ENCODE measurements around the gene PPIL4.
"Not testable (repeated sequence)": the region's sequence is repeated elsewhere in the genome, so short reads cannot be mapped to it uniquely, and the experiment has no call there.

Gene PPIL4

DNA sequence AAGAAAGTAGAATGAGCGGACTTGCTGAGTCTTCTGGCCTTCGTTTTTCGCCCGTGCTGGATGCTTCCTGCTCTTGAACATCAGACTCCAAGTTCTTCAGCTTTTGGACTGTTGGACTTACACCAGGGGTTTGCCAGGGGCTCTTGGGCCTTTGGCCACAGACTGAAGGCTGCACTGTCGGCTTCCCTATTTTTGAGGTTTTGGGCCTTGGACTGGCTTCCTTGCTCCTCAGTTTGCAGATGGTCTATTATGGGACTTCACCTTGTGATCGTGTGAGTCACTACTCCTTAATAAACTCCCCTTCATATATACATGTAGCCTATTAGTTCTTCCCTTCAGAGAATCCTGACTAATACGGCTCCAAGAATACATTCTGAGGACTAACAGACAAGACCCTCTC lies 83.1 kb downstream of the PPIL4 start:
- Histone ChIP-seq H3K27me3 (ENCODE audit: control insufficient read depth in 1 of 2, insufficient read depth in 1 of 2, low read length in 2 of 2) (peaks cover 0 to 15% of the 10 kb centered on the region in 2 experiments), H2BK12ac (ENCODE audit: low read length in 2 of 2) (peak overlapping the region in 1 of 2 experiments; percentile 66)
- not testable (repeated sequence) for H3K4me2 ChIP-seq (ENCODE audit: low read length, poor library complexity, severe bottlenecking); H3K23ac ChIP-seq (ENCODE audit: low read length in 2 of 2); DNase-seq; H3K36me3 ChIP-seq (ENCODE audit: control insufficient read depth in 1 of 2, insufficient read depth in 2 of 2, low read depth in 1 of 2, low read length in 2 of 2); H3K18ac ChIP-seq (ENCODE audit: low read depth in 1 of 2, low read length in 2 of 2); H2AK5ac ChIP-seq (ENCODE audit: low read length, severe bottlenecking); H2BK15ac ChIP-seq (ENCODE audit: low read depth, poor library complexity, severe bottlenecking); H3K4me3 ChIP-seq (ENCODE audit: insufficient read depth in 1 of 2, low read depth in 1 of 2, low read length in 2 of 2); H4K91ac ChIP-seq (ENCODE audit: low read length); H2BK5ac ChIP-seq (ENCODE audit: low read depth, low read length, poor library complexity, severe bottlenecking); H2AFZ ChIP-seq (ENCODE audit: low read depth, low read length); H3K79me1 ChIP-seq (replicated peaks; ENCODE audit: low read length, poor library complexity, severe bottlenecking); H3K4me1 ChIP-seq (ENCODE audit: control insufficient read depth, insufficient read depth, low read depth, low read length); H3K9me3 ChIP-seq (ENCODE audit: control insufficient read depth, low read length); H3K27ac ChIP-seq (ENCODE audit: low read length, poor library complexity, severe bottlenecking); H2BK120ac ChIP-seq (ENCODE audit: low read depth, low read length); H3K9ac ChIP-seq (ENCODE audit: low read length); H3K14ac ChIP-seq (ENCODE audit: low read length in 2 of 2); H4K8ac ChIP-seq (ENCODE audit: low read length); H3K4ac ChIP-seq (ENCODE audit: low read depth in 1 of 2, low read length in 2 of 2)
- 93% methylated on average over 7 of the region's 7 CpGs for WGBS

DNA sequence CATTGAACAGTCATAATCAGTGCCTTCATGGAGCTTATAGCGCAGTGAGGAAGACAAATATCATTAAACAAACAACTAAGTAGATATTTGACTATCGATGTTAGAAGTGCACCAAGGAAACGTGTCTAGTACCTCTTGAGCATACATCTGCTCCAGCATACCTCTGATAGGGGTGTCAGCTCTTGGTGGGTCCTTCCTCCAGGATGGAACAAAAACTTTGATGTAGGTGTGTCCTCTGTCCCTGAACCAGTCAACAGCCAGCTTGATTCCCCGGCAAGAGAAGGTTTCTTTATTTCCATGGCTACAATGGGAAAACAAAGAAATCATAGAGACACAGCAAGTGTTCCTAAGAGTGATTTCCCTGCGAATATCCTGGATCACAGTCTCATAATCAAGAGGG lies 84.2 kb downstream of the PPIL4 start:
- Histone ChIP-seq H3K79me1 (replicated peaks; ENCODE audit: low read length, poor library complexity, severe bottlenecking) (no peaks in the 10 kb centered on the region), H2BK5ac (ENCODE audit: low read depth, low read length, poor library complexity, severe bottlenecking) (no peak overlapping the region), H4K8ac (ENCODE audit: low read length) (no peak overlapping the region), H2AK5ac (ENCODE audit: low read length, severe bottlenecking) (no peak overlapping the region), H2BK120ac (ENCODE audit: low read depth, low read length) (no peak overlapping the region), H2BK15ac (ENCODE audit: low read depth, poor library complexity, severe bottlenecking) (no peak overlapping the region), H2BK12ac (ENCODE audit: low read length in 2 of 2) (no peak overlapping the region), H3K27ac (ENCODE audit: low read length, poor library complexity, severe bottlenecking) (no peak overlapping the region), H4K91ac (ENCODE audit: low read length) (no peak overlapping the region), H3K23ac (ENCODE audit: low read length in 2 of 2) (no peak overlapping the region), H3K4me3 (ENCODE audit: insufficient read depth in 1 of 2, low read depth in 1 of 2, low read length in 2 of 2) (no peak overlapping the region), H3K9ac (ENCODE audit: low read length) (no peak overlapping the region), H3K9me3 (ENCODE audit: control insufficient read depth, low read length) (no peaks in the 10 kb centered on the region), H3K4me1 (ENCODE audit: control insufficient read depth, insufficient read depth, low read depth, low read length) (no peaks in the 10 kb centered on the region), H3K4ac (ENCODE audit: low read depth in 1 of 2, low read length in 2 of 2) (no peak overlapping the region), H3K27me3 (ENCODE audit: control insufficient read depth in 1 of 2, insufficient read depth in 1 of 2, low read length in 2 of 2) (peaks cover 0 to 16% of the 10 kb centered on the region in 2 experiments), H3K36me3 (ENCODE audit: control insufficient read depth in 1 of 2, insufficient read depth in 2 of 2, low read depth in 1 of 2, low read length in 2 of 2) (peaks cover 0 to 2% of the 10 kb centered on the region in 2 experiments), H3K4me2 (ENCODE audit: low read length, poor library complexity, severe bottlenecking) (no peak overlapping the region), H2AFZ (ENCODE audit: low read depth, low read length) (no peak overlapping the region), H3K18ac (ENCODE audit: low read depth in 1 of 2, low read length in 2 of 2) (no peak overlapping the region), H3K14ac (ENCODE audit: low read length in 2 of 2) (no peak overlapping the region)
- 87% methylated on average over 5 of the region's 5 CpGs for WGBS
- no peak for DNase-seq

DNA sequence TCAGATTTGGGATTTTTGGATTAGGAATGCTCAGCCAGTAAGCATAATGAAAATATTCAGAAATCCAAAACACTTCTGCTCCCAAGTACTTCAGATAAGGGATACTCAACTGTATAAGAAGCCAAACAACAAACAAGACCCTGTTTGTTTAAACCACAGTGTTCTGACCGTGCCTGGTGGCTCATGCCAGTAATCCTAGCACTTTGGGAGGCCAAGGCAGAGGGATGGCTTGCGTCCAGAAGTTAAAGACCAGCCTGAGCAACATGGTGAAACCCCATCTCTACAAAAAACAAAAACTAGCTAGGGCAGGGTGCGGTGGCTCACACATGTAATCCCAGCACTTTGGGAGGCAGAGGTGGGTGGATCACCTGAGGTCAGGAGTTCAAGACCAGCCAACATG lies 85.6 kb downstream of the PPIL4 start:
- H2BK120ac ChIP-seq (ENCODE audit: low read depth, low read length); H3K79me1 ChIP-seq (replicated peaks; ENCODE audit: low read length, poor library complexity, severe bottlenecking); H3K4ac ChIP-seq (ENCODE audit: low read depth in 1 of 2, low read length in 2 of 2); DNase-seq; H3K4me3 ChIP-seq (ENCODE audit: insufficient read depth in 1 of 2, low read depth in 1 of 2, low read length in 2 of 2); H3K4me2 ChIP-seq (ENCODE audit: low read length, poor library complexity, severe bottlenecking); H3K23ac ChIP-seq (ENCODE audit: low read length in 2 of 2); H3K36me3 ChIP-seq (ENCODE audit: control insufficient read depth in 1 of 2, insufficient read depth in 2 of 2, low read depth in 1 of 2, low read length in 2 of 2); H2BK12ac ChIP-seq (ENCODE audit: low read length in 2 of 2); H2BK5ac ChIP-seq (ENCODE audit: low read depth, low read length, poor library complexity, severe bottlenecking); H3K9me3 ChIP-seq (ENCODE audit: control insufficient read depth, low read length); H4K91ac ChIP-seq (ENCODE audit: low read length); H2BK15ac ChIP-seq (ENCODE audit: low read depth, poor library complexity, severe bottlenecking); H4K8ac ChIP-seq (ENCODE audit: low read length); H2AK5ac ChIP-seq (ENCODE audit: low read length, severe bottlenecking); H3K27ac ChIP-seq (ENCODE audit: low read length, poor library complexity, severe bottlenecking); H3K14ac ChIP-seq (ENCODE audit: low read length in 2 of 2); H2AFZ ChIP-seq (ENCODE audit: low read depth, low read length); H3K9ac ChIP-seq (ENCODE audit: low read length); H3K18ac ChIP-seq (ENCODE audit: low read depth in 1 of 2, low read length in 2 of 2); H3K4me1 ChIP-seq (ENCODE audit: control insufficient read depth, insufficient read depth, low read depth, low read length): not testable (repeated sequence)
- 72% methylated on average over 2 of the region's 3 CpGs for WGBS
- peaks cover 0 to 11% of the 10 kb centered on the region in 2 experiments for H3K27me3 ChIP-seq (ENCODE audit: control insufficient read depth in 1 of 2, insufficient read depth in 1 of 2, low read length in 2 of 2)

DNA sequence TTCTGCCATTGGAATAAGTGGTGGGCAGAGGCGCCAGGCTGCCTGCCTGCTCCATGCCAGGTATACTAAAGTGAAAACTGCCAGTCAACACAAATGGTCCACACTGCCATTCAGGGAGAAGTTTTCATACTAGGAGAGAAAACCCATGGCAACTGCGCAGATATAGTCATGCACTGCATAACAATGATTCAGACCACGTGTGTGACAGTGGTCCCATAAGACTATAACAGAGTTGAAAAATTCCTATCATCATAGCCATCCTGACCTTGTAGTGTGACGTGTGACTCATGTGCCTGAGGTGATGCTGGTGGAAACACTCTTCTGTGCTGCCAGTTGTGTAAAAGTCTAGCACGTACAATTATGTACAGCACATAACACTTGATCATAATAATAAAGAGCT lies 86.1 kb downstream of the PPIL4 start:
- no peaks in the 10 kb centered on the region for H3K4me1 ChIP-seq (ENCODE audit: control insufficient read depth, insufficient read depth, low read depth, low read length)
- no peak overlapping the region for H2AFZ ChIP-seq (ENCODE audit: low read depth, low read length)
- no peak overlapping the region for H2BK120ac ChIP-seq (ENCODE audit: low read depth, low read length)
- H2BK12ac ChIP-seq (ENCODE audit: low read length in 2 of 2), result peak overlapping the region in 1 of 2 experiments; percentile 17
- no peak overlapping the region for H4K8ac ChIP-seq (ENCODE audit: low read length)
- peak overlapping the region; percentile 62 for H2BK15ac ChIP-seq (ENCODE audit: low read depth, poor library complexity, severe bottlenecking)
- H3K4me3 ChIP-seq (ENCODE audit: insufficient read depth in 1 of 2, low read depth in 1 of 2, low read length in 2 of 2), result no peak overlapping the region
- no peak overlapping the region for H3K23ac ChIP-seq (ENCODE audit: low read length in 2 of 2)
- H4K91ac ChIP-seq (ENCODE audit: low read length), result no peak overlapping the region
- no peak overlapping the region for H3K4ac ChIP-seq (ENCODE audit: low read depth in 1 of 2, low read length in 2 of 2)
- DNase-seq, result peak; percentile 43
- H3K9me3 ChIP-seq (ENCODE audit: control insufficient read depth, low read length), result no peaks in the 10 kb centered on the region
- H3K36me3 ChIP-seq (ENCODE audit: control insufficient read depth in 1 of 2, insufficient read depth in 2 of 2, low read depth in 1 of 2, low read length in 2 of 2), result peaks cover 0 to 3% of the 10 kb centered on the region in 2 experiments
- H3K27ac ChIP-seq (ENCODE audit: low read length, poor library complexity, severe bottlenecking), result no peak overlapping the region
- H2BK5ac ChIP-seq (ENCODE audit: low read depth, low read length, poor library complexity, severe bottlenecking), result no peak overlapping the region
- no peak overlapping the region for H3K4me2 ChIP-seq (ENCODE audit: low read length, poor library complexity, severe bottlenecking)
- H2AK5ac ChIP-seq (ENCODE audit: low read length, severe bottlenecking), result no peak overlapping the region
- peaks cover 0 to 11% of the 10 kb centered on the region in 2 experiments for H3K27me3 ChIP-seq (ENCODE audit: control insufficient read depth in 1 of 2, insufficient read depth in 1 of 2, low read length in 2 of 2)
- peak overlapping the region in 1 of 2 experiments; percentile 50 for H3K18ac ChIP-seq (ENCODE audit: low read depth in 1 of 2, low read length in 2 of 2)
- H3K14ac ChIP-seq (ENCODE audit: low read length in 2 of 2), result no peak overlapping the region
- no peak overlapping the region for H3K9ac ChIP-seq (ENCODE audit: low read length)
- no peaks in the 10 kb centered on the region for H3K79me1 ChIP-seq (replicated peaks; ENCODE audit: low read length, poor library complexity, severe bottlenecking)
- WGBS, result 75% methylated on average over 5 of the region's 5 CpGs
